ENCODE measurements around the gene HIGD1A.
A peak's percentile ranks its signal among the peaks of the same experiment; 100 is the strongest.

GRCh38 chr3:42804106-42804830 lies at the start of gene HIGD1A:
- 0 out of 4 replicates have a peak, but pooled peaks of 1 of the 2 experiments have one; percentile 28 for TF ChIP-seq EP300 (IDR thresholded peaks at IDR 0.05; ENCODE audit: borderline replicate concordance in 1 of 2, control insufficient read depth in 1 of 2, low read depth in 2 of 2, low read length in 2 of 2)
- TF ChIP-seq CTCF (IDR thresholded peaks at IDR 0.05 in 2 of 3, conservative IDR thresholded peaks at IDR 0.05 in 1 of 3; ENCODE audit: control insufficient read depth in 2 of 3, extremely low read depth in 1 of 3, insufficient read depth in 1 of 3, low read depth in 3 of 3, low read length in 3 of 3) = no peak
- TF ChIP-seq PAX8 (IDR thresholded peaks at IDR 0.05) = no peak
- no peak for TF ChIP-seq ZBTB11 (CRISPR knock-in tag; IDR thresholded peaks at IDR 0.05)
- TF ChIP-seq SKIL (IDR thresholded peaks at IDR 0.05; ENCODE audit: low read depth, poor library complexity, severe bottlenecking) = no peak
- no peak for TF ChIP-seq ZNF207 (IDR thresholded peaks at IDR 0.05; ENCODE audit: borderline replicate concordance)
- TF ChIP-seq EED (IDR thresholded peaks at IDR 0.05; ENCODE audit: low read depth) = no peak
- TF ChIP-seq PBX3 (IDR thresholded peaks at IDR 0.05; ENCODE audit: insufficient replicate concordance, low read depth, low read length) = no peak
- TF ChIP-seq TAF1 (IDR thresholded peaks at IDR 0.05; ENCODE audit: borderline replicate concordance, low read depth, low read length) = peak; percentile 79; the same call in 1 of the 2 replicates

Data from GM12878 (cell line).